HepG2 (cell line): Measurements from ENCODE around the gene EMC9. TPM values are rescaled to one million over a fixed set of nuclear protein-coding genes. Genes with fewer than 3 reads are reported as not detected.

ENCODE experiments used
- ASH2L ChIP-seq: fragments of 300-600, 200-600 bp; sonication (generic); IDR thresholded peaks from 2 replicates; pipeline ENCODE4 v1.7.0; 2017; ENCODE audit warnings: low read depth, mild to moderate bottlenecking, moderate library complexity, mixed read lengths, low read length; ENCODE audit not compliant: insufficient read length
- DPF2 ChIP-seq: sonication (generic); formaldehyde crosslinking; IDR thresholded peaks from 2 replicates; pipeline ENCODE4 v1.4.0; 2020; ENCODE audit warnings: mild to moderate bottlenecking, low read depth, missing genetic modification reagents, borderline replicate concordance
- GPBP1L1 ChIP-seq: sonication (generic); formaldehyde crosslinking; IDR thresholded peaks from 2 replicates; pipeline ENCODE4 v1.5.0; 2020; ENCODE audit warnings: mild to moderate bottlenecking, missing genetic modification reagents
- IRF1 ChIP-seq: sonication (generic); formaldehyde crosslinking; IDR thresholded peaks from 2 replicates; pipeline ENCODE4 v1.4.0; 2020; ENCODE audit warnings: low read depth, mild to moderate bottlenecking, missing genetic modification reagents
- ISX ChIP-seq: sonication (generic); formaldehyde crosslinking; conservative IDR thresholded peaks from 2 replicates; pipeline ENCODE4 v1.5.0; 2020; ENCODE audit warnings: missing genetic modification reagents
- KMT2B ChIP-seq: IDR thresholded peaks from 2 replicates; pipeline ENCODE4 v1.6.1; 2016; ENCODE audit warnings: missing genetic modification reagents, missing compliant biosample characterization
- MYNN ChIP-seq: sonication (generic); formaldehyde crosslinking; IDR thresholded peaks from 2 replicates; pipeline ENCODE4 v1.4.0; 2020; ENCODE audit warnings: mild to moderate bottlenecking, low read depth, missing genetic modification reagents
- RNF2 ChIP-seq: fragments of 450-650 bp; conservative IDR thresholded peaks from 2 replicates; pipeline ENCODE4 v1.6.1; 2016; ENCODE audit warnings: low read depth
- XBP1 ChIP-seq: sonication (generic); formaldehyde crosslinking; IDR thresholded peaks from 2 replicates; pipeline ENCODE4 v1.5.0; 2020; ENCODE audit warnings: missing genetic modification reagents
- ZBTB49 ChIP-seq: sonication (generic); formaldehyde crosslinking; IDR thresholded peaks from 2 replicates; pipeline ENCODE4 v1.4.0; 2020; ENCODE audit warnings: missing genetic modification reagents, borderline replicate concordance
- ZFP91 ChIP-seq: sonication (generic); formaldehyde crosslinking; IDR thresholded peaks from 2 replicates; pipeline ENCODE4 v1.9.0; 2022; ENCODE audit warnings: missing genetic modification reagents, mild to moderate bottlenecking, borderline replicate concordance
- ZNF331 ChIP-seq: sonication (generic); formaldehyde crosslinking; IDR thresholded peaks from 2 replicates; pipeline ENCODE4 v1.4.0; 2020; ENCODE audit warnings: missing genetic modification reagents
- ZNF607 ChIP-seq: sonication (generic); formaldehyde crosslinking; IDR thresholded peaks from 2 replicates; pipeline ENCODE4 v1.5.1; 2020; ENCODE audit warnings: missing genetic modification reagents, mild to moderate bottlenecking, borderline replicate concordance
- ZNF772 ChIP-seq: sonication (generic); formaldehyde crosslinking; IDR thresholded peaks from 2 replicates; pipeline ENCODE4 v1.5.0; 2020; ENCODE audit warnings: mild to moderate bottlenecking, missing genetic modification reagents
- ZNF781 ChIP-seq: sonication (generic); formaldehyde crosslinking; IDR thresholded peaks from 2 replicates; pipeline ENCODE4 v1.5.1; 2020; ENCODE audit warnings: borderline replicate concordance, mild to moderate bottlenecking, missing genetic modification reagents; ENCODE audit errors: not compliant biosample characterization
- ZNF883 ChIP-seq: sonication (generic); formaldehyde crosslinking; IDR thresholded peaks from 2 replicates; pipeline ENCODE4 v1.5.1; 2020; ENCODE audit warnings: mild to moderate bottlenecking, missing genetic modification reagents; ENCODE audit errors: not compliant biosample characterization
- ZSCAN31 ChIP-seq: sonication (generic); formaldehyde crosslinking; IDR thresholded peaks from 2 replicates; pipeline ENCODE4 v1.5.0; 2020; ENCODE audit warnings: low read depth, mild to moderate bottlenecking, missing genetic modification reagents
- polyA plus RNA-seq, 8 experiments: library from polyadenylated mRNA; depleted of rRNA in 3 of 8; stranded (reverse) in 7 of 8; unstranded in 1 of 8; fragments of >200 nt; fragmentation: Illumina TruSeq in 4 of 8; extraction: Trizol in 4 of 8; gene quantifications; 2 replicates each; pipeline versions ENCODE4 v1.2.1 to v1.2.3, GENCODE V29; 2011 to 2016; ENCODE audit warnings: low read depth in 4 of 8, missing spikeins in 1 of 8, mixed read lengths in 1 of 8; ENCODE audit not compliant: insufficient read depth in 1 of 8
- total RNA-seq, 5 experiments: library from RNA; depleted of rRNA; stranded (reverse); fragments of >200 nt; fragmentation: Illumina TruSeq; extraction: Trizol; gene quantifications; 2 replicates each; pipeline ENCODE4 v1.2.3, GENCODE V29; 2016; ENCODE audit warnings: low read depth in 1 of 5
- TF ChIP-seq, protein P1 (sequence below): sonication (generic); formaldehyde crosslinking; IDR thresholded peaks from 2 replicates; pipeline ENCODE4 v1.8.0; 2022; ENCODE audit warnings: missing genetic modification reagents, mild to moderate bottlenecking, moderate library complexity, borderline replicate concordance
- TF ChIP-seq, protein P2 (sequence below): IDR thresholded peaks from 2 replicates; pipeline ENCODE4 v1.6.1; 2012; ENCODE audit warnings: inconsistent platforms

EMC9 gene
- total and polyA plus RNA-seq, 2 of the 13 experiments (the other 11 are each of a cell fraction or from before 2014, with no cell fraction given): 60.5 to 78.7 TPM

DNA sequence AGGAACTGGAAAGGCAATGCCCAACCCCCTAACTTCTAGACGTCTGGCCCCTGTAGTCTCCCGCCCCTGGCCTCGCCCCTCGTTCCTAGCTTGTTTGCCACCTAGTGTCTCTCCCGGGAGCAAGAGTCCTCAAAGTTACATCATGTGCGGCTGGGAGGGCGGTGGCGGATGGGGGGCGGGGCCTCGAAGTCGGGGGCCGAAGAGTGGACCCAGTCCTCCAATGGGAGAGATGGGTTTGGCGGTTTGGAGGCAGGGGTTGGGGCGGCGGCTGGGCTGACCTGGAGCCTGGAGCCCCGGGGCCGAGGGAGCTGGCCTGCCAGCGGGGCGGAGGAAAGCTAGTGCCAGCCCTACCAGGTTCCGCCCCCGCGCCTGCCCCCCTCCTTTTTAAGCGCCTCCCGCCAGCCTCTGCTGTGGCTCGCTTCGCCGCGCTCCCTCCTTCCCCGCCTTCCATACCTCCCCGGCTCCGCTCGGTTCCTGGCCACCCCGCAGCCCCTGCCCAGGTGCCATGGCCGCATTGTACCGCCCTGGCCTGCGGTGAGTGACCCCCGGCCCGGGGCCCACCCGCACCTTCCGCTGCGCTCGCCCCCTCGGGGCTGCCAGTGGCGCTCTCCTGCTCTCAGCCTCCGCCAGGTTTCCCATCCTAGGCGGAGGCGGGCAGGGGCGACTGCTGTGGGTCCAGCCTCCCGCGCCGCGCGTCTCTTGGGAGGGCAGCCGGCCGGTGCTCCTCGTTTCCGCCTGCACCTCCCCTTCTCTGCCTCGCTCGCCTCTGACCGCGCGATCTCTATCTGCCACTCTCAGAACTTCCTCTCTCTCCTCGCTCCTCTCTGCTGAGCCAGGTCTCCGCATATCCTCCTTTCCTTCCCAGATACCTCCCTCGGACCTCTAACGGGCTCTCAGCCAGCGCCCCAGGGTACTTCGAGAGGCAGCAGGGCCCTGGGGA, 47.2 kb downstream of the EMC9 start, which contains the start of gene PCK2 (continued):
- TF ChIP-seq ZFP91 (CRISPR knock-in tag): no peak
- no peak; the same call in none of the 2 replicates for TF ChIP-seq ZNF772
- TF ChIP-seq, protein P1, sequence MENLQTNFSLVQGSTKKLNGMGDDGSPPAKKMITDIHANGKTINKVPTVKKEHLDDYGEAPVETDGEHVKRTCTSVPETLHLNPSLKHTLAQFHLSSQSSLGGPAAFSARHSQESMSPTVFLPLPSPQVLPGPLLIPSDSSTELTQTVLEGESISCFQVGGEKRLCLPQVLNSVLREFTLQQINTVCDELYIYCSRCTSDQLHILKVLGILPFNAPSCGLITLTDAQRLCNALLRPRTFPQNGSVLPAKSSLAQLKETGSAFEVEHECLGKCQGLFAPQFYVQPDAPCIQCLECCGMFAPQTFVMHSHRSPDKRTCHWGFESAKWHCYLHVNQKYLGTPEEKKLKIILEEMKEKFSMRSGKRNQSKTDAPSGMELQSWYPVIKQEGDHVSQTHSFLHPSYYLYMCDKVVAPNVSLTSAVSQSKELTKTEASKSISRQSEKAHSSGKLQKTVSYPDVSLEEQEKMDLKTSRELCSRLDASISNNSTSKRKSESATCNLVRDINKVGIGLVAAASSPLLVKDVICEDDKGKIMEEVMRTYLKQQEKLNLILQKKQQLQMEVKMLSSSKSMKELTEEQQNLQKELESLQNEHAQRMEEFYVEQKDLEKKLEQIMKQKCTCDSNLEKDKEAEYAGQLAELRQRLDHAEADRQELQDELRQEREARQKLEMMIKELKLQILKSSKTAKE (CRISPR knock-in tag): no peak
- peak; percentile 98 for TF ChIP-seq ZNF781 (CRISPR knock-in tag)
- peak; percentile 84 for TF ChIP-seq KMT2B (CRISPR knock-in tag)
- no peak for TF ChIP-seq GPBP1L1
- TF ChIP-seq ASH2L: peak; percentile 77
- TF ChIP-seq ZBTB49 (CRISPR knock-in tag): no peak; the same call in none of the 2 replicates
- TF ChIP-seq ZNF331 (CRISPR knock-in tag): peak; percentile 83
- peak; percentile 20 for TF ChIP-seq IRF1 (CRISPR knock-in tag)
- TF ChIP-seq ISX (CRISPR knock-in tag): peak; percentile 95
- TF ChIP-seq, protein P2, sequence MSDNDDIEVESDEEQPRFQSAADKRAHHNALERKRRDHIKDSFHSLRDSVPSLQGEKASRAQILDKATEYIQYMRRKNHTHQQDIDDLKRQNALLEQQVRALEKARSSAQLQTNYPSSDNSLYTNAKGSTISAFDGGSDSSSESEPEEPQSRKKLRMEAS: no peak
- TF ChIP-seq XBP1 (CRISPR knock-in tag): peak; percentile 57; the same call in 1 of the 2 replicates
- TF ChIP-seq ZNF607 (CRISPR knock-in tag): no peak
- peak; percentile 50; the same call in 1 of the 2 replicates for TF ChIP-seq DPF2 (CRISPR knock-in tag)
- peak; percentile 99 for TF ChIP-seq ZNF883 (CRISPR knock-in tag)
- TF ChIP-seq ZSCAN31 (CRISPR knock-in tag): peak; percentile 79; the same call in 1 of the 2 replicates
- TF ChIP-seq RNF2: no peak; the same call in 1 of the 2 replicates
- TF ChIP-seq MYNN: peak; percentile 95
